ENCODE data around the gene SCAP.

SCAP gene

DNA sequence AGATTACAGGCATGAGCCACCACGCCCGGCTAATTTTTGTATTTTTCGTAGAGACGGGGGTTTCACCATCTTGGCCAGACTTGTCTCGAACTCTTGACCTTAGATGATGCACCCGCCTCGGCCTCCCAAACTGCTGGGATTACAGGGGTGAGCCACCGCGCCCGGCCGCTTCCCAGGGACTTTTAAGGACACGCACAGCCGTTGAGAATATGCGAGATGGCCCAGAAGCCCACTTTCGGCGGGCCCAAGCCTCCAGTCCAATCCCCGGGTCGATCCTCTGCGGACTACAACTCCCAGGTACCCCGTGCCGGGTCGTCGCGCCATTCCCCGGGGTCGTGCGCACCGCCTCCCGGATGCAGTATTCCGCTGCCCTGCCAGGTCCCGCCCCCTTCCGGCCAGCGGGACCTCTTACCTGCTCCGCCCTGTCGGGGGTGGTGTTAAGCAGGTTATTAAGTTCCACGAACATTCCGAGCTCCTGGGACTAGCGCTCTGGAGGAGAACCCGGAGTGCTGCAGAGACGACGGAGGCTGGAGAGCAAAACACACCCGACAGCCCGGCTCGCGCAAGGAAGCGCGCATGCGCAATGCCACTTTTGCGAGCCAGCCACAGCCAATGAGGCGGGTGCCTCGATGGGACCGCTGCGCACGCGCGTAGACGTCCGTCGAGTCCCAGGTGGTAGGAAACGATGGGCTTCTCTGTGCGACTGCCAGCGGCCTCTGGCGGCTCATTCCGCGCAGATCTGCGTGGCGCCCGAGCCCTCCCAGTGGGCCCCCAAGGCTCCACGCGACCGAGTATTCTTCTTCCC, 37.6 kb upstream of the SCAP start, which contains the start of gene ELP6:
ELP6 (minus strand) TSS at position 588 of the 805 bp plus-strand sequence; CDS start at position 466, 122 bp downstream.
- TF ChIP-seq, protein P1, sequence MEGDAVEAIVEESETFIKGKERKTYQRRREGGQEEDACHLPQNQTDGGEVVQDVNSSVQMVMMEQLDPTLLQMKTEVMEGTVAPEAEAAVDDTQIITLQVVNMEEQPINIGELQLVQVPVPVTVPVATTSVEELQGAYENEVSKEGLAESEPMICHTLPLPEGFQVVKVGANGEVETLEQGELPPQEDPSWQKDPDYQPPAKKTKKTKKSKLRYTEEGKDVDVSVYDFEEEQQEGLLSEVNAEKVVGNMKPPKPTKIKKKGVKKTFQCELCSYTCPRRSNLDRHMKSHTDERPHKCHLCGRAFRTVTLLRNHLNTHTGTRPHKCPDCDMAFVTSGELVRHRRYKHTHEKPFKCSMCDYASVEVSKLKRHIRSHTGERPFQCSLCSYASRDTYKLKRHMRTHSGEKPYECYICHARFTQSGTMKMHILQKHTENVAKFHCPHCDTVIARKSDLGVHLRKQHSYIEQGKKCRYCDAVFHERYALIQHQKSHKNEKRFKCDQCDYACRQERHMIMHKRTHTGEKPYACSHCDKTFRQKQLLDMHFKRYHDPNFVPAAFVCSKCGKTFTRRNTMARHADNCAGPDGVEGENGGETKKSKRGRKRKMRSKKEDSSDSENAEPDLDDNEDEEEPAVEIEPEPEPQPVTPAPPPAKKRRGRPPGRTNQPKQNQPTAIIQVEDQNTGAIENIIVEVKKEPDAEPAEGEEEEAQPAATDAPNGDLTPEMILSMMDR (IDR thresholded peaks at IDR 0.05): peak; percentile 36; the same call in 1 of the 2 replicates

DNA sequence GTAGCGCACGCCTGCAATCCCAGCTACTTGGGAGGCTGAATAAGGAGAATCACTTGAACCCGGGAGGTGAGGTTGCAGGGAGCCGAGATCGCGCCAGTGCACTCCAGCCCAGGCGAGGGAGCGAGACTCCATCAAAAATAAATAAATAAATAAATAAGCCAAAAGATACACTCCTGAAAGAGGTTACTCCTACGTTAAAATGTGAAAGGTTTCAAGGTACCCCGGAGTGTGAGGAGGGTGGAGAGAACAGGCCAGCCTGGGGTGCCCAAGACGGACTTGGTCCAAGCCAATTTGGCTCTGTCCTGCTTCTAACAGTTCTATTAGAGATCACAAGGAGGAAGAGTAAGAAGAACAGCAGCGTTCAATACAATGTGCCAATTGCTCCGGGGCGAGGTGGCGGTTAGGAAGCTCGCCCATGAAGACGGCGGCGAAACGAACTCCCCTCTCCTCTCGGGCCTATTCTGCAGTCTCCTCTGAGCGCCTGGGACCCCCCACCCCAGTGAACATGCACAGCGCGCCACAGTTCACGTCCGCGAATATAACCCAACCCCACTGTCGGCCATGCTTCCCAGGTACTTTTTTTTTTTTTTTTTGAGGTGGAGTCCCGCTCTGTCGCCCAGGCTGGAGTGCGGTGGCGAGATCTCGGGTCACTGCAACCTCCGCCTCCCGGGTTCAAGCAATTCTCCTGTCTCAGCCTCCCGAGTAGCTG, 36.8 kb upstream of the SCAP start:
- TF ChIP-seq, protein P1 (IDR thresholded peaks at IDR 0.05): no peak

DNA sequence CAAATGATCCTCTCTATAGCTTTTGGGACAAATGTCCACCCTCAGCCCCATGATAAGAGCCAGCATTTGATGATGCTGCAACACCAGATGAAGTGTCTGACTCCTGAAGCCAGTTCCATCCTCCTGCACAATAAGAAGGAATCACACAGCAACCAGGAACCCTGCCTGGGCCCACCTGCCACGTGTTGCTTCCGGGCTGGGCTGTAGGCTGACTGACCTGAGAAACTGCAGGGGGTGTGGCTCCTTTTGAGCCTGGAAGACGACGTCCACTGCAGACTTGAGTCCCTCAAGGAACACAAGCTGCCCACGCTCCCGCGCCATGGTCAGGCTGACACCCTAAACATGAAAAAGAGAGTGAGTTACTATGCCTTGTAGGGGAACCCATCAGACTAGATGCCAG, 28.4 kb upstream of the SCAP start:
- TF ChIP-seq, protein P1 (IDR thresholded peaks at IDR 0.05): no peak

DNA sequence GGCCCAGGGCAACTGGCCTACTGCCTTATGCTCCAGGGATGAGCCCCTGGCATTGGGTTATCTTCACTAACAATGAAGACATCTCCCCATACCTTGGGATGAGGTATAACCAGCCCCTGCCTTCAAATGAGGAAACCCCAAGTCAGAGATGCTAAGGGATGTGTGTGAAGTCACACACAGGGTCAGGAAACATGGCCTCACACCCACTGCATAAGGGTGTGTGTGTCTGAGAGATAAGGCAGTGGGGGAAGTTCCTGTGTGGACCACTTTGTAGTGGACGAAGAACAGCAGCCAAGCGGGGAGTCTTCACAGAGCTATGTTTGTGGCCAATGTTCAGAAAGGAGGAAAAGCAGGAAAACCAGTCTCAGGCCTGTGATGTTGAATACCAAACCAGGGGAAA, 27.3 kb upstream of the SCAP start:
- TF ChIP-seq, protein P1 (IDR thresholded peaks at IDR 0.05): no peak

DNA sequence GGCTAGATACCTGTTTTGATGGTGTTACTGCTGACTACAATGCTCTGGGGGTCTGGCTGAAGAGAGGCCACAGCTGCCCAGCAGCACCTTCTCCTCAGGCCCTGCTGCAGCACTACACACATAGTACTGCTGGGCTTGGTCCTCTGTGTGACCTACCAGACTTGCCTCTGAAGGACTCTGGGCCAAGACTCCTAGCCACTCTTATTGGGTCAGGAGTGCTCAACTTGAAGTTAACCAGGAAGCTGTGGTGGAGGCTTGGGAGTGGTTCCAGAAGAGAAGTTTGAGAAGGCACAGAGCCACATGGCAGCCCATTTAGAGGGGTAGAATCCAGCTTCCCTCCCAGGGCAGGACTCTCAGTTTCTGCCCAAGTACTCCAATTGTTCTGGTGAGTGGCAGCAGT, 21.2 kb upstream of the SCAP start:
- TF ChIP-seq, protein P1 (IDR thresholded peaks at IDR 0.05): no peak

DNA sequence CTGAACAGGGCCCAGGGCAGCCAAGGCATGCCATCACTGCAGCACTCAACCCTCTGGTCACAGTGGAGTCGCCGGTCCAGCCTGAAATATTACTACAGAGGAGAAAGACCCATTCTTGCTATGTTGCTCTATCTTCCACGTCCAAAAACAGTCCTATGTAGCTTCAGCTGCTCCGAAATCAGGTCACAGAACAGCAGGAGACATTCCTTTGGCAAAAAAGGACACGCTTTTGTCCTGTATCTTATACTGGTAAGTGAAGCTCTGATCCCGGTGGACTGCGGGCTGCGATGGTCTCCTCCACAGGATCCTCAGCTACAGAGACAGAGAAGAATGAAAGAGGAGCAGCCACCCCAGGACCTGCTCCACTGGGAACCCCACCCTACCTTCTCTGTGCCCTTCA, 20.1 kb upstream of the SCAP start:
- TF ChIP-seq, protein P1 (IDR thresholded peaks at IDR 0.05): no peak

DNA sequence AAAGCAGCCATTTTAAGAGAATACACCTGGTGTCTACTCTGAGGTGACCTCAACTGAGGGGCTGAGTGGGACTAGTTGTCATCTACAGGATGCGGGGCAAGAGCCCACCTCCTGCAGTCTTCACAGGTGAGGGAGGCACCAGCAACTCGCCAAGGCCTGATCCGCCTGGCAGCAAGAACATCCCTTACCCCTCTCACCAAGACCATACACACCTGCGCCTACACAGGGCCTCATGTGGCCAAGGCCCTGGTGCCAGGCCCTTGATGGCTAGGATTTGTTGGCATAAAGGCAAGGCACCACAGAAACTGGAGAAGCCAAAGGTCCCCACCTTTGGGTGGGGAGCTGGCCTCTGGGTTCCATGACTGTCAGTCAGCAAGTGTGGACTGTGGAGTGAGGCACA, 19.4 kb upstream of the SCAP start:
- TF ChIP-seq, protein P1 (IDR thresholded peaks at IDR 0.05): no peak

Data from LNCAP (cell line).